Calu3 (cell line): Measurements from ENCODE around the gene TCP11X2. TPM values are rescaled to one million over a fixed set of nuclear protein-coding genes. Genes with fewer than 3 reads are reported as not detected.
"Not testable (repeated sequence)": the region's sequence is repeated elsewhere in the genome, so short reads cannot be mapped to it uniquely, and the experiment has no call there.

Source experiments
- BruUV-seq: library from RNA; stranded (reverse); fragments of 400-500 nt; replicated peaks from 2 replicates; lab custom pipeline; 2021; lab: Mats Ljungman, UMichigan
- CTCF ChIA-PET: fragments of 300-600 bp; sonication (Branson Sonifier 250); formaldehyde crosslinking; loops from one replicate; lab custom pipeline; 2022; ENCODE audit warnings: antibody characterized with exemption; lab: Charles Lee
- DNase-seq: peaks from one replicate; pipeline ENCODE4 v3.0.0; 2022
- H3K27ac Mint-ChIP-seq: one replicate; pipeline ENCODE4 v1.8.0; 2022; ENCODE audit warnings: mixed read lengths; ENCODE audit not compliant: unreplicated experiment
- H3K27me3 Mint-ChIP-seq: one replicate; pipeline ENCODE4 v1.8.0; 2022; ENCODE audit warnings: mixed read lengths; ENCODE audit not compliant: unreplicated experiment
- H3K36me3 Mint-ChIP-seq: one replicate; pipeline ENCODE4 v1.8.0; 2022; ENCODE audit warnings: mild to moderate bottlenecking, moderate library complexity, mixed read lengths; ENCODE audit not compliant: insufficient read depth, unreplicated experiment
- H3K4me1 Mint-ChIP-seq: one replicate; pipeline ENCODE4 v1.8.0; 2022; ENCODE audit warnings: mild to moderate bottlenecking, low read depth, mixed read lengths; ENCODE audit not compliant: unreplicated experiment
- H3K4me3 Mint-ChIP-seq: one replicate; pipeline ENCODE4 v1.8.0; 2022; ENCODE audit warnings: mild to moderate bottlenecking, low read depth, moderate library complexity, mixed read lengths; ENCODE audit not compliant: unreplicated experiment
- H3K9me3 Mint-ChIP-seq: one replicate; pipeline ENCODE4 v1.8.0; 2022; ENCODE audit warnings: low read depth, mixed read lengths; ENCODE audit not compliant: unreplicated experiment
- CTCF ChIP-seq: fragments of 200-600 bp; IDR thresholded peaks from one replicate; pipeline ENCODE4 v1.8.0; 2022; ENCODE audit warnings: antibody characterized with exemption; ENCODE audit not compliant: unreplicated experiment
- intact Hi-C: fragments of 100-400 bp; cut with micrococcal nuclease; formaldehyde crosslinking; loops from one replicate; pipeline ENCODE4 v1.10.0; 2022; ENCODE audit not compliant: unreplicated experiment
- total RNA-seq: library from RNA; stranded (reverse); gene quantifications from 2 replicates; pipeline ENCODE4 v1.2.3, GENCODE V29; 2022

Gene TCP11X2
- total RNA-seq, 1 experiment from 2014 or later = not detected

DNA sequence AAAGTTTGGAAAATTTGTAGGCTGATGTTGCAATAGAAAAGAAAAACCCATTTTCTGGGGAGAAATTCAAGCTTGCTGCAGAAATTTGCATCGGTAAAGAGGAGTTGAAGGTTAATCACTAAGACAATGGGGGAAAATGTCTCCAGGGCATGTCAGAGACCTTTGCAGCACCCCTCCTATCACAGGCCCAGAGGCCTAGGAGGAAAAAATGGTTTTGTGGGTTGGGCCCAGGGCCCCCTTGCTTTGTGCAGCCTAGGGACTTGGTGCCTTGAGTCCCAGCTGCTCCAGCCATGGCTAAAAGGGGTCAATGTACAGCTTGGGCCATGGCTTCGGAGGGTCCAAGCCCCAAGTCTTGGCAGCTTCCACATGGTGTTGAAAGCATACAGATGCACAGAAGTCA lies 27.1 kb upstream of the TCP11X2 start:
- no peaks in the 10 kb centered on the region for H3K9me3 Mint-ChIP-seq

DNA sequence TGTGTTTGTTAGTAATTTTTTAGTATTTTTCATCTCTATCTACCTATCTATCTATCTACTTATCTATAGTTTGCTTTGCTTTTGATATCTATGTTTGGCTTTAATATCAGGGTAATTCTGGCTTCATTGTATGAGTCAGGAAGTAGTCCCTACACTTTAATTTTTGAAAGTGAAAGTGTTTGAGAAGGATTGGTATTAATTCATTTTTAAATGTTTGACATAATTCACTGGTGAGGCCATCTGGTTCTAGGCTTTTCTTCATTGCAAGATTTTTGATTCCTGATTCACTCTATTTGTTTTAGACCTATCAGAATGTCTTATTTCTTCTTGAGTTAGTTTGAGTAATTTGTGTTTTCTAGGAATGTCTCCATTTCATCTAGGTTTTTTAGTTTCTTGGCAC lies 20.2 kb upstream of the TCP11X2 start:
- Mint-ChIP-seq H3K27me3 (no peaks in the 10 kb centered on the region), H3K4me1 (no peaks in the 10 kb centered on the region)

More for the DNA sequence above, 27.1 kb upstream of the TCP11X2 start:
- CTCF ChIA-PET = no interaction called here
- H3K36me3 Mint-ChIP-seq = no peaks in the 10 kb centered on the region
- intact Hi-C loops = no loop called here
- no peak overlapping the region for H3K4me3 Mint-ChIP-seq
- no peak for TF ChIP-seq CTCF
- H3K4me1 Mint-ChIP-seq = no peaks in the 10 kb centered on the region
- no peak for DNase-seq
- no peak overlapping the region for H3K27ac Mint-ChIP-seq
- H3K27me3 Mint-ChIP-seq = peaks cover 12% of the 10 kb centered on the region
- BruUV-seq = no TSS peak

DNA sequence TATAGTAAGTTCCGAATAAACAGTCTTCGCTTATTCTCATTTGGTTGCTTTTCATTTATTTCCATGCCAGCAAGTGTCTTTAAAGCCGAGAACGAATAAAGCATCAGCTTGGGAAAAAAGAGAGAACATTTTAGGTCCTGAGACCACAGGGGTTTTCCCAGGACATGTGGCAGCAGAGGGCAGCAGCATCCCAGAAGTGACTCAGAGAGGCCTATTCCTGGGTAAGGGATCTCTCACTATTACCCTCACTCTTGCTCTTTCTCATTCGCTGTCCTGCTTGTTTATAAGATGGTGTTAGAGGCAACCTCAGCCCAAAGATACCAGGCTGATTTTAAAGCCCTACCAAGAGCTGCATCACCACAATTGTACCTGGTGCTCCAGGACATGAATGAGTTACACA lies 7.2 kb upstream of the TCP11X2 start:
- CTCF ChIA-PET, BruUV-seq, H3K27me3 Mint-ChIP-seq, H3K36me3 Mint-ChIP-seq, H3K4me3 Mint-ChIP-seq, H3K27ac Mint-ChIP-seq, H3K4me1 Mint-ChIP-seq, DNase-seq, H3K9me3 Mint-ChIP-seq, intact Hi-C loops: not testable (repeated sequence)

More for the DNA sequence above, 20.2 kb upstream of the TCP11X2 start:
- TF ChIP-seq CTCF = no peak
- DNase-seq = no peak
- CTCF ChIA-PET = no interaction called here
- intact Hi-C loops = no loop called here
- no peaks in the 10 kb centered on the region for H3K36me3 Mint-ChIP-seq
- no TSS peak for BruUV-seq
- no peaks in the 10 kb centered on the region for H3K9me3 Mint-ChIP-seq
- H3K4me3 Mint-ChIP-seq = no peak overlapping the region
- no peak overlapping the region for H3K27ac Mint-ChIP-seq

- H3K27me3 Mint-ChIP-seq, CTCF ChIA-PET, H3K4me1 Mint-ChIP-seq, BruUV-seq, H3K36me3 Mint-ChIP-seq, intact Hi-C loops, H3K4me3 Mint-ChIP-seq, H3K9me3 Mint-ChIP-seq, DNase-seq, H3K27ac Mint-ChIP-seq: not testable (repeated sequence)
Measured at GRCh38 chrX:102470215-102470614, 1.4 kb downstream of the TCP11X2 start.

- H3K4me3 Mint-ChIP-seq, H3K9me3 Mint-ChIP-seq, BruUV-seq, H3K27ac Mint-ChIP-seq, H3K36me3 Mint-ChIP-seq, DNase-seq, CTCF ChIA-PET, H3K27me3 Mint-ChIP-seq, H3K4me1 Mint-ChIP-seq, intact Hi-C loops: not testable (repeated sequence)
Measured at GRCh38 chrX:102458615-102459014, 13.0 kb downstream of the TCP11X2 start.

DNA sequence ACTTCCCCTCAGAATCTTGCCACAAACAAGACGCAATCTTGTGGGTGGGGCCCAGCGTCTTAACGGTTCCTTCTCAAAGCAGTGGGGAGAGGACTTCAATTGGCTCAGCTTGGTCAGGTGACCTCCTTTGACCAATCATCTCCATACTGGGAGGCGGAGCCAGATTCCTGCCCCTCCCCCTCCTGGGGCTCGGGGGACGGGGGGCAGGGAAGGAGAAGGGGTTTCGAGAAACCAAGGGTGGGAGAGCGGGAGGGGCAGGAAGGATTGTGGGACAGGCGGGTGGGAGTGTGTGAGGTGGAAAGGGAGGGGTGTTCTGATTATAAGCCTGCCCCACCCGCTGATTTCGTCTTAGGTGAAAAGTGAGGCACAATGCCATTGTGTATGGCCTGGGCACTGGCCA lies 31.7 kb downstream of the TCP11X2 start, which contains the start of gene NXF2B:
TSS of gene NXF2B (minus strand) at position 101 of the 400 bp plus-strand sequence. CDS start 59,972 bp downstream, outside the sequence.
- BruUV-seq, CTCF ChIA-PET, H3K4me1 Mint-ChIP-seq, H3K4me3 Mint-ChIP-seq, DNase-seq, H3K9me3 Mint-ChIP-seq, H3K36me3 Mint-ChIP-seq, H3K27me3 Mint-ChIP-seq, H3K27ac Mint-ChIP-seq, intact Hi-C loops: not testable (repeated sequence)

DNA sequence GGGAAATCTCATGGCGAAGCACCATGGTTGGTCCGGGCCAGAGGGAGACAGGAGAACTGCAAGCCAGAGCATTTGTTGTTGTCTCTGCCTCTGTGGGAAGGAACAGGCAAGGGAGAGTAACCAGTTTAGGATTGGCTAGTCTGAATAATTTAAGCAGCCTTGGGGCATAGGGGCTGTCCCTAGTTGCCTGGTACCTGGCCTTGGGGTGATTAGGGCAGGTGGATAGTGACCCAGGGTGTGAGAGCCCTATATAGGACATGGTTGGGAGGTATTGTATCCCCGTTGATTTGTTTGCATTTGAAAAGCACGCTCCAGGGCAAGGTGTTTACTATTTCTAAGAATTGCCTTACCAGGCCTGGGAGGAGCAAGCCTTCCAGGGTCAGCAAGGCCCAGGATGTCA lies 57.1 kb downstream of the TCP11X2 start:
- BruUV-seq, H3K36me3 Mint-ChIP-seq, H3K4me3 Mint-ChIP-seq, H3K4me1 Mint-ChIP-seq, intact Hi-C loops, H3K9me3 Mint-ChIP-seq, DNase-seq, CTCF ChIA-PET, H3K27me3 Mint-ChIP-seq, H3K27ac Mint-ChIP-seq: not testable (repeated sequence)
